ENCODE results near the gene LGALS7.
"Not testable (repeated sequence)": the region's sequence is repeated elsewhere in the genome, so short reads cannot be mapped to it uniquely, and the experiment has no call there.

Gene LGALS7

GRCh38 chr19:38817081-38817480, 43.8 kb upstream of the LGALS7 start:
- Histone ChIP-seq H3F3A (ENCODE audit: low read depth) (no peaks in the 10 kb centered on the region), H3K9me3 (ENCODE audit: insufficient read depth, low read depth, low read length) (no peaks in the 10 kb centered on the region), H4K20me1 (ENCODE audit: insufficient read depth, low read length, poor library complexity, severe bottlenecking) (no peaks in the 10 kb centered on the region), H3K27me3 (ENCODE audit: insufficient read depth, low read length, poor library complexity, severe bottlenecking) (no peaks in the 10 kb centered on the region), H3K4me1 (ENCODE audit: insufficient read depth, low read length, poor library complexity, severe bottlenecking) (no peaks in the 10 kb centered on the region), H3K79me2 (ENCODE audit: insufficient read depth, low read length) (no peaks in the 10 kb centered on the region), H3K4me3 (ENCODE audit: low read length, poor library complexity, severe bottlenecking) (no peak overlapping the region), H3K4me2 (ENCODE audit: low read depth, low read length, poor library complexity, severe bottlenecking) (no peak overlapping the region), H2AFZ (ENCODE audit: low read length) (no peak overlapping the region), H3K36me3 (ENCODE audit: insufficient read depth, low read length) (peaks cover 12% of the 10 kb centered on the region; the same call in 1 of the 2 replicates), H3K9me2 (replicated peaks; ENCODE audit: low read depth, low read length) (no peaks in the 10 kb centered on the region), H3K9ac (ENCODE audit: low read depth, low read length, poor library complexity, severe bottlenecking) (no peak overlapping the region)
- TF ChIP-seq EZH2phosphoT487 (IDR thresholded peaks at IDR 0.05; ENCODE audit: borderline replicate concordance) (no peak), CTCF (conservative IDR thresholded peaks at IDR 0.05; ENCODE audit: low read length) (no peak)

GRCh38 chr19:38816131-38816750, 42.9 kb upstream of the LGALS7 start:
- no peaks in the 10 kb centered on the region for H3K79me2 ChIP-seq (ENCODE audit: insufficient read depth, low read length)
- no peak overlapping the region for H3K4me2 ChIP-seq (ENCODE audit: low read depth, low read length, poor library complexity, severe bottlenecking)
- no peaks in the 10 kb centered on the region for H4K20me1 ChIP-seq (ENCODE audit: insufficient read depth, low read length, poor library complexity, severe bottlenecking)
- H3K9me3 ChIP-seq (ENCODE audit: insufficient read depth, low read depth, low read length), result no peaks in the 10 kb centered on the region
- peaks cover 12% of the 10 kb centered on the region; the same call in 1 of the 2 replicates for H3K36me3 ChIP-seq (ENCODE audit: insufficient read depth, low read length)
- no peaks in the 10 kb centered on the region for H3K27me3 ChIP-seq (ENCODE audit: insufficient read depth, low read length, poor library complexity, severe bottlenecking)
- no peak overlapping the region for H3K4me3 ChIP-seq (ENCODE audit: low read length, poor library complexity, severe bottlenecking)
- H3K9me2 ChIP-seq (replicated peaks; ENCODE audit: low read depth, low read length), result no peaks in the 10 kb centered on the region
- H3F3A ChIP-seq (ENCODE audit: low read depth), result no peaks in the 10 kb centered on the region
- H3K9ac ChIP-seq (ENCODE audit: low read depth, low read length, poor library complexity, severe bottlenecking), result no peak overlapping the region
- H2AFZ ChIP-seq (ENCODE audit: low read length), result no peak overlapping the region
- H3K4me1 ChIP-seq (ENCODE audit: insufficient read depth, low read length, poor library complexity, severe bottlenecking), result no peaks in the 10 kb centered on the region
- TF ChIP-seq EZH2phosphoT487 (IDR thresholded peaks at IDR 0.05; ENCODE audit: borderline replicate concordance) (no peak), CTCF (conservative IDR thresholded peaks at IDR 0.05; ENCODE audit: low read length) (no peak)

GRCh38 chr19:38815059-38816001, 42.0 kb upstream of the LGALS7 start:
- no peak overlapping the region for H3K9ac ChIP-seq (ENCODE audit: low read depth, low read length, poor library complexity, severe bottlenecking)
- no peaks in the 10 kb centered on the region for H3K9me3 ChIP-seq (ENCODE audit: insufficient read depth, low read depth, low read length)
- no peak for TF ChIP-seq CTCF (conservative IDR thresholded peaks at IDR 0.05; ENCODE audit: low read length)
- TF ChIP-seq EZH2phosphoT487 (IDR thresholded peaks at IDR 0.05; ENCODE audit: borderline replicate concordance), result no peak
- no peaks in the 10 kb centered on the region for H3K79me2 ChIP-seq (ENCODE audit: insufficient read depth, low read length)
- H2AFZ ChIP-seq (ENCODE audit: low read length), result no peak overlapping the region
- H3K4me2 ChIP-seq (ENCODE audit: low read depth, low read length, poor library complexity, severe bottlenecking), result no peak overlapping the region
- H3K36me3 ChIP-seq (ENCODE audit: insufficient read depth, low read length), result peaks cover 12% of the 10 kb centered on the region; the same call in 1 of the 2 replicates
- H3K4me1 ChIP-seq (ENCODE audit: insufficient read depth, low read length, poor library complexity, severe bottlenecking), result no peaks in the 10 kb centered on the region
- H3K9me2 ChIP-seq (replicated peaks; ENCODE audit: low read depth, low read length), result no peaks in the 10 kb centered on the region
- H3F3A ChIP-seq (ENCODE audit: low read depth), result no peaks in the 10 kb centered on the region
- H4K20me1 ChIP-seq (ENCODE audit: insufficient read depth, low read length, poor library complexity, severe bottlenecking), result no peaks in the 10 kb centered on the region
- H3K4me3 ChIP-seq (ENCODE audit: low read length, poor library complexity, severe bottlenecking), result no peak overlapping the region
- no peaks in the 10 kb centered on the region for H3K27me3 ChIP-seq (ENCODE audit: insufficient read depth, low read length, poor library complexity, severe bottlenecking)

GRCh38 chr19:38813932-38814331, 40.6 kb upstream of the LGALS7 start:
- H3F3A ChIP-seq (ENCODE audit: low read depth); H4K20me1 ChIP-seq (ENCODE audit: insufficient read depth, low read length, poor library complexity, severe bottlenecking); H3K9me2 ChIP-seq (replicated peaks; ENCODE audit: low read depth, low read length); H3K9ac ChIP-seq (ENCODE audit: low read depth, low read length, poor library complexity, severe bottlenecking); H3K4me3 ChIP-seq (ENCODE audit: low read length, poor library complexity, severe bottlenecking); H3K9me3 ChIP-seq (ENCODE audit: insufficient read depth, low read depth, low read length); H3K4me2 ChIP-seq (ENCODE audit: low read depth, low read length, poor library complexity, severe bottlenecking); H3K4me1 ChIP-seq (ENCODE audit: insufficient read depth, low read length, poor library complexity, severe bottlenecking); H3K79me2 ChIP-seq (ENCODE audit: insufficient read depth, low read length); H3K27me3 ChIP-seq (ENCODE audit: insufficient read depth, low read length, poor library complexity, severe bottlenecking); H2AFZ ChIP-seq (ENCODE audit: low read length): not testable (repeated sequence)
- H3K36me3 ChIP-seq (ENCODE audit: insufficient read depth, low read length), result peaks cover 12% of the 10 kb centered on the region; the same call in 1 of the 2 replicates

Data from Loucy (cell line).